Neutrophil (primary cell): ENCODE results near the gene KPNA3.
"Not testable (repeated sequence)": the region's sequence is repeated elsewhere in the genome, so short reads cannot be mapped to it uniquely, and the experiment has no call there.

Experiments used
- H3K27ac ChIP-seq: fragments of 200-600 bp; sonication (generic); 2 replicates; pipeline ENCODE4 v1.5.1; 2016; ENCODE audit warnings: mild to moderate bottlenecking, moderate library complexity
- H3K27me3 ChIP-seq: fragments of 200-600 bp; sonication (generic); 2 replicates; pipeline ENCODE4 v1.6.0; 2016; ENCODE audit warnings: mild to moderate bottlenecking
- H3K36me3 ChIP-seq: fragments of 200-600 bp; sonication (generic); 2 replicates; pipeline ENCODE4 v1.5.1; 2017
- H3K4me1 ChIP-seq, 2 experiments: fragments of 200-600 bp in 1 of 2; sonication (generic) in 1 of 2; 1 replicate in 1 of 2; 2 replicates in 1 of 2; pipeline versions ENCODE4 v1.5.1 to v1.6.1; 2013 to 2016; ENCODE audit warnings: low read depth in 1 of 2, low read length in 1 of 2, mild to moderate bottlenecking in 1 of 2, moderate library complexity in 1 of 2; ENCODE audit not compliant: control insufficient read depth in 1 of 2, insufficient read depth in 1 of 2
- H3K4me3 ChIP-seq, 2 experiments: fragments of 200-600 bp in 1 of 2; sonication (generic) in 1 of 2; 1 replicate in 1 of 2; 2 replicates in 1 of 2; pipeline ENCODE4 v1.5.1; 2013 to 2016; ENCODE audit warnings: low read depth in 1 of 2, low read length in 1 of 2, mild to moderate bottlenecking in 1 of 2, moderate library complexity in 1 of 2
- H3K9me3 ChIP-seq: fragments of 200-600 bp; sonication (generic); 2 replicates; pipeline ENCODE4 v1.5.1; 2016
- TF ChIP-seq, protein P1 (sequence below): fragments of 200-600 bp; sonication (generic); IDR thresholded peaks from 2 replicates; pipeline ENCODE4 v1.5.1; 2016; ENCODE audit warnings: antibody characterized with exemption

Gene KPNA3

DNA sequence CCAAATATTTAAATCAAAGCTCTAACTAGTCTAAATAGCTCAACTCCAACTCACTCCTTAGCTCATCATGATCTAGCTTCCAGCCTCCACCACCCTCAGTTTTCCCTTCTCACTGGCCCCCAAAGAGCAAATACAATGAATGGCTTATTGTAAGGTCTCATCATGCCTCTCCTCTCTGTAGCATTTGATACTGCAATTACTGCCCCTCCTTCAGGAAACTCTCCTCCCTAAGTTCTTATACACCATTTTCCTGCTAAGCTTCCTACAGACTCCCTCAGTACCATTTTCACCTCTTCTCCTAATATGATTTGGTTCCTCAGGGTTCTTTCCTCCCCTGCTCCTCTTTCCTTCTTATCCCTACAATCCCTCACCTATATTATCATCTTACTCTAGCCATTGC is 12.8 kb downstream of the KPNA3 start:
- Histone ChIP-seq H3K27me3 (no peaks in the 10 kb centered on the region), H3K4me1 (no peaks in the 10 kb centered on the region), H3K9me3 (no peaks in the 10 kb centered on the region)

DNA sequence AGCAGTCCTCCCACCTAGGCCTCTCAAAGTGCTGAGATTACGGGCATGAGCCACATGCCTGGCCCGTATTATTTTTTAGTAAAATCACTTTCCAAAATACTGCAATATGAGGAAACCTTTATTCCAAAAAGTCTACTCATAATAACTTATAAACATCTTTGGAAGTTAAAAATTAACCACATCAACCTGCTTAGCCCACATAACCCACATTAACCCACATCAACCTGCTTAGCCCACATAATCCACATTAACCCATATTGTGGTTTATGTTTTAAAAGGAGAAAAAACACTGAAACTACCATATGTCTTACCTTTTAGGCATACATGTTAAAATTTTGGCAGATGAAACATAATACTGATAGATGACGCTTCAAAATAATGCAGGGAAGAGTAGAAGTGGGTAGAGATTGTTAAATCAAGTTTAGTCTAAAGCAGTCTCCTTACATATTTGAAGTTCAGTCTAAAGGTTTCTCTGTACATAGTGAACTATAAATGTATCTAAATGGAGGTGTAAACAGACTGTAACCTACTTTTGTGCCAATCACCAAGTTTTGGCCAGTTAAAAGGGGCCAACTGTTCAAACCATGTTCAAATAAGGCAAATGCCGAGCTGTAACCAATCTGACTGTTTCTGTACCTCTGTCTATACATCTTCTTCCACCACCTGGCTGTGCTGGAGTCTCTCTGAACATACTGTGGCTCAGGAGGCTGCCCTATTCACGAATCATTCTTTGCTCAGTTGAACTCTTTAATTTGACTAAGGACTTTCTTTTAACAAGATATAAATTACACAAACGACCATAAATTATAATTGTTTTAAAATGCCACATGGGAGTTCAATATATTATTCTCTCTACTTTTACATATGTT is 14.5 kb downstream of the KPNA3 start:
- TF ChIP-seq, protein P1, sequence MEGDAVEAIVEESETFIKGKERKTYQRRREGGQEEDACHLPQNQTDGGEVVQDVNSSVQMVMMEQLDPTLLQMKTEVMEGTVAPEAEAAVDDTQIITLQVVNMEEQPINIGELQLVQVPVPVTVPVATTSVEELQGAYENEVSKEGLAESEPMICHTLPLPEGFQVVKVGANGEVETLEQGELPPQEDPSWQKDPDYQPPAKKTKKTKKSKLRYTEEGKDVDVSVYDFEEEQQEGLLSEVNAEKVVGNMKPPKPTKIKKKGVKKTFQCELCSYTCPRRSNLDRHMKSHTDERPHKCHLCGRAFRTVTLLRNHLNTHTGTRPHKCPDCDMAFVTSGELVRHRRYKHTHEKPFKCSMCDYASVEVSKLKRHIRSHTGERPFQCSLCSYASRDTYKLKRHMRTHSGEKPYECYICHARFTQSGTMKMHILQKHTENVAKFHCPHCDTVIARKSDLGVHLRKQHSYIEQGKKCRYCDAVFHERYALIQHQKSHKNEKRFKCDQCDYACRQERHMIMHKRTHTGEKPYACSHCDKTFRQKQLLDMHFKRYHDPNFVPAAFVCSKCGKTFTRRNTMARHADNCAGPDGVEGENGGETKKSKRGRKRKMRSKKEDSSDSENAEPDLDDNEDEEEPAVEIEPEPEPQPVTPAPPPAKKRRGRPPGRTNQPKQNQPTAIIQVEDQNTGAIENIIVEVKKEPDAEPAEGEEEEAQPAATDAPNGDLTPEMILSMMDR, result no peak
- Histone ChIP-seq H3K27me3 (no peaks in the 10 kb centered on the region), H3K4me3 (no peak overlapping the region), H3K36me3 (no peaks in the 10 kb centered on the region), H3K27ac (no peak overlapping the region), H3K9me3 (no peaks in the 10 kb centered on the region), H3K4me1 (no peaks in the 10 kb centered on the region)

More for the DNA sequence above, 12.8 kb downstream of the KPNA3 start:
- no peak overlapping the region for H3K27ac ChIP-seq
- no peaks in the 10 kb centered on the region for H3K36me3 ChIP-seq
- no peak overlapping the region for H3K4me3 ChIP-seq
- TF ChIP-seq, protein P1, result no peak

DNA sequence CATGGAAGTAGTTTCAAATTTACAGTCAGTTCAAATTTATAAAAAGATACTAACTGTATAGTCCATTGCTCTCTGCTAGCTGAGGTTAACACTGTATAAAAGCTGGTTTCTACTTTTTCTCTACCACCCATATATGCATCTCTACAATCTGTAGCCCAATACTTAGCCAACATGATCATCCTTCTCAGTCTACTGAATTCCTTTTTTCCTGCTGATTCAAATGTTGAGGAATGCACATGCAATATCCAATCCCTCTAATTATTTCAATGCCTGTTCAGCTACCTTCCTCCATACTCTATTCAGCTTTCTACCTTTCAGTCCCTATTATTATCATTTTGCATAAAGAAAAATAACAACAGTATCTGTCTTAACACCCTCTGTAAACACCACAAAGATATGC is 15.6 kb downstream of the KPNA3 start:
- TF ChIP-seq, protein P1, result no peak
- no peaks in the 10 kb centered on the region for H3K9me3 ChIP-seq
- no peak overlapping the region for H3K4me3 ChIP-seq
- H3K4me1 ChIP-seq, result no peaks in the 10 kb centered on the region
- no peaks in the 10 kb centered on the region for H3K27me3 ChIP-seq
- no peaks in the 10 kb centered on the region for H3K36me3 ChIP-seq
- H3K27ac ChIP-seq, result no peak overlapping the region

DNA sequence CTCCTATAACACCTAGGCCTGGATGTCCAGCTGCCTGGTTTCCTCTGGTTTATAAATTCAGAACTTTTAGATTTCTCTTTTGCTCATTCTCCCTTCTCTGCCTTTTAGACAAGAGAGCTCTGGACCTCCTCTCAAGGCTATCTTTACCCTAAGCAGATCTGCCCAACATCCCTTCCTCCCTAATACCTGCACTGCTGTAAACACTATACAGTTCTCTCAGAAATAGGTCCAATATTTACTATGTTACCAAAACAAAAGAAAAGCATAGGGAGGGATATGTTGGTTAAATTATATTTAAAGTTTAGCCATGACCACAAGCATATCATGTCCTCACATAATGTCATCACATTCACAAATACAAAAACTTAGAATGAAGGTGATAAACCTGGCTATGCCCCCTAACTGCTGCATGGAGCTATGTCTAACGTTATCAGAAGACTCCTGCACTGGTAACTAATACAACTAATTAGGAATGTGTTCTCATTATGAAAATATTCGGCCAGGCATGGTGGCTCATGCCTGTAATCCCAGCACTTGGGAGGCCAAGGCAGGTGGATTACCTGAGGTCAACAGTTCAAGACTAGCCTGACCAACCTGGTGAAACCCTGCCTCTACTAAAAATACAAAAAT is 18.0 kb downstream of the KPNA3 start:
- H3K4me1 ChIP-seq, result no peaks in the 10 kb centered on the region
- no peak overlapping the region for H3K27ac ChIP-seq
- H3K27me3 ChIP-seq, result no peaks in the 10 kb centered on the region
- no peaks in the 10 kb centered on the region for H3K9me3 ChIP-seq
- H3K36me3 ChIP-seq, result no peaks in the 10 kb centered on the region
- TF ChIP-seq, protein P1, result no peak
- no peak overlapping the region for H3K4me3 ChIP-seq

DNA sequence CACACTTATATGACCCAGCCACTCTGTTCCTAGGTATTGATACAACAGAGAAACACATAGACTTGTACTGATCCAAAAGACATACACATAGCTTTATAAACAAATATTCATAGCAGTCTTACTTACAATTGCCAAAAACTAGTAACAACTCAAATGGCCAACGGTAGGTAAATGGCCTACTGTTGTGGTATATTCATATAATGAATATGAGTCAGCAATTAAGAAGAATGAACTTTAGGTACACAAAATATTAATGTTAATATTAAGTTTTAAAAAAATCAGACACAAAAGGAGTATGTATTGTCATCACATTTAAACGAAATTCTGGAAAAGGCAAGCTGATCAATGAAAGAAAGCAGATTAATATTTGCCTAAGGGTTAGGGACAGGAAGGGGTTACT is 19.7 kb downstream of the KPNA3 start:
- Histone ChIP-seq H3K9me3 (no peaks in the 10 kb centered on the region), H3K27me3 (no peaks in the 10 kb centered on the region), H3K4me3 (no peak overlapping the region), H3K36me3 (no peaks in the 10 kb centered on the region), H3K4me1 (no peaks in the 10 kb centered on the region), H3K27ac (no peak overlapping the region)
- TF ChIP-seq, protein P1, result no peak

DNA sequence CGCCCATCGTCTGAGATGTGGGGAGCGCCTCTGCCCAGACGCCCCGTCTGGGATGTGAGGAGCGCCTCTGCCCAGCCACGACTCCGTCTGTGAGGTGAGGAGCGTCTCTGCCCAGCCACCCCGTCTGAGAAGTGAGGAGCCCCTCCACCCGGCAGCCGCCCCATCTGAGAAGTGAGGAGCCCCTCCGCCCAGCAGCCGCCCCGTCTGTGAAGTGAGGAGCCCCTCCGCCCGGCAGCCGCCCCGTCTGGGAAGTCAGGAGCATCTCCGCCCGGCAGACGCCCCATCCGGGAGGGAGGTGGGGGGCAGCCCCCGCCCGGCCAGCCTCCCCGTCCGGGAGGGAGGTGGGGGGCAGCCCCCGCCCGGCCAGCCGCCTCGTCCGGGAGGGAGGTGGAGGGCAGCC is 30.7 kb downstream of the KPNA3 start:
- not testable (repeated sequence) for H3K4me3 ChIP-seq, H3K27ac ChIP-seq, H3K4me1 ChIP-seq, H3K36me3 ChIP-seq, H3K27me3 ChIP-seq, H3K9me3 ChIP-seq
